ENCODE data around the gene KDM4B. TPM values are rescaled to one million over a fixed set of nuclear protein-coding genes. Genes with fewer than 3 reads are reported as not detected.

KDM4B gene
- total and polyA plus RNA-seq, 9 of the 15 experiments (the other 6 are each of a cell fraction or from before 2014, with no cell fraction given), result 0.21 to 29.9 (median 7.3) TPM

- H3K9ac ChIP-seq (ENCODE audit: insufficient read depth in 1 of 2, low read depth in 2 of 2, low read length in 2 of 2), result no peak overlapping the region
- in situ Hi-C loops (cut with MboI), result no loop called here
- H3K9me3 ChIP-seq (replicated peaks; ENCODE audit: control insufficient read depth, insufficient read depth, low read depth, low read length), result no peaks in the 10 kb centered on the region
- no TSS peak for BruUV-seq (replicated peaks)
- TF ChIP-seq GTF3C2 (IDR thresholded peaks at IDR 0.05; ENCODE audit: borderline replicate concordance, extremely low read depth, insufficient read length), result no peak
- no peak for TF ChIP-seq NFIC (IDR thresholded peaks at IDR 0.05)
- no peak for TF ChIP-seq PRPF4 (IDR thresholded peaks at IDR 0.05; ENCODE audit: insufficient read depth, low read depth, low read length, poor library complexity, severe bottlenecking)
- no peak for TF ChIP-seq ZNF639 (CRISPR knock-in tag; conservative IDR thresholded peaks at IDR 0.05 in 1 of 2, IDR thresholded peaks at IDR 0.05 in 1 of 2)
- TF ChIP-seq, protein P1, sequence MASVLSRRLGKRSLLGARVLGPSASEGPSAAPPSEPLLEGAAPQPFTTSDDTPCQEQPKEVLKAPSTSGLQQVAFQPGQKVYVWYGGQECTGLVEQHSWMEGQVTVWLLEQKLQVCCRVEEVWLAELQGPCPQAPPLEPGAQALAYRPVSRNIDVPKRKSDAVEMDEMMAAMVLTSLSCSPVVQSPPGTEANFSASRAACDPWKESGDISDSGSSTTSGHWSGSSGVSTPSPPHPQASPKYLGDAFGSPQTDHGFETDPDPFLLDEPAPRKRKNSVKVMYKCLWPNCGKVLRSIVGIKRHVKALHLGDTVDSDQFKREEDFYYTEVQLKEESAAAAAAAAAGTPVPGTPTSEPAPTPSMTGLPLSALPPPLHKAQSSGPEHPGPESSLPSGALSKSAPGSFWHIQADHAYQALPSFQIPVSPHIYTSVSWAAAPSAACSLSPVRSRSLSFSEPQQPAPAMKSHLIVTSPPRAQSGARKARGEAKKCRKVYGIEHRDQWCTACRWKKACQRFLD (CRISPR knock-in tag; IDR thresholded peaks at IDR 0.05), result no peak
- TF ChIP-seq USF1 (CRISPR knock-in tag; IDR thresholded peaks at IDR 0.05), result no peak
- no peak for TF ChIP-seq MYBL2 (IDR thresholded peaks at IDR 0.05; ENCODE audit: low read depth)
- TF ChIP-seq MYBL2 (CRISPR knock-in tag; IDR thresholded peaks at IDR 0.05; ENCODE audit: borderline replicate concordance), result no peak
- TF ChIP-seq POLR2G (IDR thresholded peaks at IDR 0.05; ENCODE audit: low read depth, low read length), result peak; percentile 43; the same call in 1 of the 2 replicates
- H3K4me3 ChIP-seq, result no peak overlapping the region
- H3K79me2 ChIP-seq (ENCODE audit: control insufficient read depth, insufficient read depth, low read length), result no peaks in the 10 kb centered on the region
- H3K27ac ChIP-seq (ENCODE audit: extremely low read depth, low read depth, low read length), result no peak overlapping the region
- ChIA-PET POLR2A (interaction anchor here (0.6 kb wide), 2 partner anchors 20 to 540 kb away, joined by 3 read pairs; no protein-coding TSS in a partner anchor), CTCF (ENCODE audit: low intra/inter-chr PET ratio) (interaction anchor here (0.6 kb wide), 1 partner anchor 30 kb away, joined by 3 read pairs; no protein-coding TSS in a partner anchor)
- no peaks in the 10 kb centered on the region for H3K27me3 ChIP-seq (ENCODE audit: control insufficient read depth in 2 of 2, insufficient read depth in 2 of 2, low read length in 2 of 2)
- H3K4me2 ChIP-seq (ENCODE audit: insufficient read depth, low read length), result no peak overlapping the region
- H3K9me1 ChIP-seq (ENCODE audit: control insufficient read depth, insufficient read depth, low read length), result no peaks in the 10 kb centered on the region
- intact Hi-C loops (cut with micrococcal nuclease), result no loop called here
- H3K36me3 ChIP-seq (ENCODE audit: control insufficient read depth, insufficient read depth, low read length), result peaks cover 34% of the 10 kb centered on the region; the same call in 1 of the 3 replicates
- no peaks in the 10 kb centered on the region; the same call in 1 of the 2 replicates for H4K20me1 ChIP-seq (replicated peaks; ENCODE audit: control insufficient read depth, insufficient read depth, low read length)
- ATAC-seq (no peak), DNase-seq (ENCODE audit: extremely low read depth in 1 of 4, low spot score in 3 of 4) (no peak), FAIRE-seq (no peak)
- no peak overlapping the region for H2AFZ ChIP-seq (ENCODE audit: low read depth, low read length)
- peaks cover 0 to 22% of the 10 kb centered on the region in 2 experiments; a peak in 2 of 5 replicates for H3K4me1 ChIP-seq (replicated peaks in 1 of 2; ENCODE audit: control insufficient read depth in 2 of 2, insufficient read depth in 2 of 2, low read length in 2 of 2)
- 94% methylated on average over 19 of the region's 27 CpGs for WGBS (ENCODE audit: insufficient coverage, low coverage, missing lambda C conversion rate)
These were observed 106.0 kb downstream of the KDM4B start for GRCh38 chr19:5074830-5075394.
